Lung microvascular endothelial cell (primary cell): ENCODE results near the gene TSHZ1. TPM values are rescaled to one million over a fixed set of nuclear protein-coding genes. Genes with fewer than 3 reads are reported as not detected.

Experiments
- DNase-seq, 2 donors: peaks; one replicate each; pipeline versions ENCODE4 v3.0.0 to v3.0.0-alpha.2; 2010; ENCODE audit warnings: low read depth in 2 of 2
- total RNA-seq: library from RNA; depleted of rRNA; stranded (reverse); fragments of >200 nt; gene quantifications from 2 replicates; pipeline ENCODE4 v1.2.1, GENCODE V29; 2014

The TSHZ1 gene
- total RNA-seq, 1 donor from 2014 or later, result 12.5 TPM

DNA sequence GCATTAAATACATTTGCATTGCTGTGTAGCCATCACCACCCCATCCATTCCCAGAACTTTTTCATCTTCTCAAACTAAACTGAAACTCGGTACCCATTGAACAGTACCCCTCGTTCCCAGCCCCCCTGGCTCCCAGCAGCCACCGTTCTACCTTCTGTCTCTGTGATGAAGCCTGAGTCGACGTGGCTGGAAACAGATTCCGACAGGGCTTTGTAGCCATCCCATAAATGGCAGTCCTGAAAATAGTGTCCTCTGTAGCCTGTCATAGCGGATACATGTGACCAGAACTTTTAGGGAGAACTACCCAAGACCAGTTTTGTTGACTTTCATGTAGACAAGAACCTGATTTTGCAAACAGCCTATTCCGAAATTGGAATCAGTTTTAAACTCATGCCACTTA, 59.1 kb downstream of the TSHZ1 start:
- DNase-seq, result no peak

DNA sequence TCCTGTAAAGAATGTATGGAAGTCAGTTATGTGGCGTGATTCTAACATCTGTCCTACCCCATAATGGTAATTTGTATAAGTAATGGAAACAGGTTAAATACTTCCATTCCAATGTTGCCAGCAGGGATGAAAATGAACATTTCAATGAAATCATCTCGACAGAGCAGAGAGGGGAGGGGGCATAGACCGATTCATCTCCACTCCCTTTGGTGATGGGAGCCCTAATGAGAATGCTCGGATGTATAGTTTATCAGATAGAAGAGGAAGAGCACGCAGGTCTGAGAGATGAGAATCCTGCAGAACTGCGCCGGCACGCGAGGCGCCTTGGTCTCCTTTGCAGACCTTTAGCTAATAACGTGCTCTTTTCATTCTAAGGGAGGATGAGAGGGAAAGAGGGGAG, 61.4 kb downstream of the TSHZ1 start:
- no peak for DNase-seq

DNA sequence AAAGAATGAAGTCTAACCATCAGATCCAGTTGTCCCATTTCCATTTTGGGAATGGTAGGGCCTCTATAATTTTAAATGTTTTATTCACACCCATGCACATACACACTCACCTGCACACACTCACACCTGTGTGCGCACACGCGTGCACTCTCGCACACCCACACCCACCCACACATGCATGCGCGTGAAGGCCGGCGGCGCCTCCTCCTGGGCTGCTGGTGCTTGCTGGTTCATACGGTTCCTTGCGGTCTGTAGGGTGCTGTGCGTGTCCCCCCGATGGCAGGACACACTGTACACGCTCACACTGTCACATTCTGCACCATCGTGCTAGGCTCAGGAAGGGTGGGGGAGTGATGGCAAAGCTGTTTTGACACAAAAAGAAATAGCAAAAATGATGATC, 63.2 kb downstream of the TSHZ1 start:
- DNase-seq, result no peak

DNA sequence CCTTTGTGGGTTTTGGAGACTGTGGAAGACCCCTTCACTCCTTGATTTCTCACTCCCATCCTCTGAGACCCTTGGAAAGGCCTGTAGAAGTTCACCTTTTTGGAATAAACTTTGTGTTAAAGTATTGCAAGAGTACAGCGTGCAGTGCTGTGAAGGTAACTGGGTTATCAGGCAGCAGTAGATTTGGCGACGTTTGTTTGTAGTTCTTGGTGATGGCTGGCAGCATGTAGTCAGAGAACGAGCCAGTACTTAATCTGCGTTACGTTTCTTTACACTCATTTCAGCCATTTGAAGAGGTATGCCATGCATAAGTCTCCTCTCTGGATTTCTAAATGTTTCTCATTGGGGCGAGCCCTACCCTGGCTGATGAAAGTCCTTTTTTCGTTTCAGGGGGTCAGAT, 64.6 kb downstream of the TSHZ1 start:
- no peak for DNase-seq

DNA sequence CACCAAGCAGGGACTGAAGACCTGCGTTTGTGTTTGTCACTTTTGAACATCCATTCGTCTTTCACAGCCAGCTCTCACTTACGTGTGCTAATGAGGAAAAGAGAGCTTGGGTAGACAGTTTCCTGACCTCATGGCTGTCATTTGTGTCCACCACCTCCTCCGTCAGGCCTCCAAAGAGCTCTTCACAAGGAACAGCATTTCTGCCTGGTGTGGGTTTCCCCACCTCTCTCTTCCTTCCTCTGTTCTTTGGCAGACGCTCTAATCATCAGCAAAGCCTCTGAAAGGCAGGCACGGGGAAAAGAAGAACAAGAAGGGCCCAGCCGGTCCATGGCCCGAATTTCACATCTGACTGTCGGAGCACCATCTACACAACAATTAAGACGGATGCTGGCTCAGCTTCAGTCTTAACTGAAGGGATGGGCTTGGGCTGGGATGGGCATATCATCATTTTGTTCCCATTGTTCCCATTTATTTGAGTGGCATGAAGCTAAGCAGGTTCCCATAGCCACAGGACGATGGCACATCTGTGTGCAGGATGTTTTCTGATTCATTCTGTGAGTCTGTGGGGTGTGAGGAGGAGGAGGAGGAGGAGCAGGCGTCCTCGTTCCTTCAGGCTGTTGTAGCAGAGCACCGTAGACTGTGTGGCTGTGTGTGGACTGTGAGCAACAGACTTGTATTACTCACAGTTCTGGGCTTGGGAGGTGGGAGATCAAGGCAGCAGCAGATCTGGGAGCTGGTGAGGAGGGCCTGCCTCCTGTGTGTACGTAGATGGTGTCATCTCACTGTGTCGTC, 66.4 kb downstream of the TSHZ1 start:
- peak; percentile 39 to 75 for DNase-seq

DNA sequence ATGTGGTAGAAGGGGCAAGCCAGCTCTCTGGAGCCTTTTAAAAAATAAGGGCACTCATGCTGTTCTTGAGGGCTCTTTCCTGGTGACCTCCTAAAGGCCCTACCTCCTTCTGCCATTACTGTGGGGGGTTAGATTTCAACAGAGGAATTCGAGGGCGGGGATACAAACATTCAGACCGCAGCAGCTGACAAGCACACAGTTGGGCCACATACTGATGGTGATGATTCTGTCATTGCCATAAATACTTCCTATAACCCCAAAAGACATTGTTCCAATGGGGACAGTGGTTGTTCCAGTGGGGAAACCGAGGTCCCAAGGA, 67.0 kb downstream of the TSHZ1 start:
- no peak for DNase-seq

DNA sequence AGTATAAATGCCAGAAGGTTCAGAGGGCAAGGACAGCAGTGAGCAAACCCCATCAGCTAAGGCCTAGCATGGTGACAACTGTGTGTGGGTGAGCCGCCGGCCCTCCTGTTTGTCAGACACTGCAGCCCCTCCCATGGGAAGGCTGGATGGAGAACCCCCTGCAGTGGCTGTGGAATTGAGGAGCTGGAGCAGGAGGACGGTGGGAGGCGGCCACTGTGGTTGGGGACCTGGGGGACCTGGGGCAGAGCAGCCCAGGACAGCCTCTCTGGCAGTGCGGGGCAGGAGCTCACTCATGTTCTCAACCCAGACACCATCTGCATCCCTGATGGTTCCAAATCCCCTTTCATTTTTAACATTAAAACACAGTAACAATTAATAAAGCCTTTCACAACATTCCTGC, 68.8 kb downstream of the TSHZ1 start:
- no peak for DNase-seq

DNA sequence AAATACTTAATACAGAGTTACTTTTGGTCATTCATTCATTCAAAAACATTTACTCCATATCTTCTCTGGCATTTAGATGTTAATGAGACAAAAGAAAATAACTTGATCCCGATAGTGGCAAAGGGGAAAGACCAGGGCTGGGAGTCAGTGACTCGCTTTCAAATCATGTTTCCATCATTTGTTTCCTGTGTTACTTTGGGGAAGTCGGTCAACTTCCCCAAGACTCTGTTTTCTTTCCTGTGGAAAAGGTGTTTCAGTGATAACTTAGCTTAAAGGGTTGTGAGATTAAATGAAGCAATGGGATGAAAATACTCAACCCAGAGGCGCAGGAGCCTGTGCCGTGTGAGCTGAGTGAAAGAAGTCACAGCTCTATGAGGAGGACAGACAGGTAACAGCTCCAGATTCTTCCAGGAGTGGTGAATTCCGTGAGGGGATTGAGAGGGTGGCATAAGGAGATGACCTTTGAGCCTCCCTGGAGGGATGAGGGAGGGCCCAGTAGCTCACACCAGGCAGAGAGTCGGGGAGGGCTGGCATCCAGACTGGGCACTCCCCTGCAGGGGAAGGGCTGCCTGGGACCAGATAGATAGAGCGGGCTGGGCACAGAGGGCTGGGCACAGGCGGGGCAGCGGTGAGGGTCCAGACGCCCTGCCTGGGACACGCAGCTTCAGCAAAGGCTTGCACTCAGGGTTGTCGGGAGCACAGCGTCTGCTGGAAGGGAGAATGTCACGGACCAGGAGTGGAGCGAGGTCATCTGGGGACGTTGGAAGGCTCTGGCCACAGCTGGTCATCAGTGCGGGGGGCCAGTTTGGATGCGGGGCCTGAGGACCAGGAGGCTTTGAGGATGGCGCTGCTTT, 70.1 kb downstream of the TSHZ1 start:
- peak; percentile 76 to 89 for DNase-seq

DNA sequence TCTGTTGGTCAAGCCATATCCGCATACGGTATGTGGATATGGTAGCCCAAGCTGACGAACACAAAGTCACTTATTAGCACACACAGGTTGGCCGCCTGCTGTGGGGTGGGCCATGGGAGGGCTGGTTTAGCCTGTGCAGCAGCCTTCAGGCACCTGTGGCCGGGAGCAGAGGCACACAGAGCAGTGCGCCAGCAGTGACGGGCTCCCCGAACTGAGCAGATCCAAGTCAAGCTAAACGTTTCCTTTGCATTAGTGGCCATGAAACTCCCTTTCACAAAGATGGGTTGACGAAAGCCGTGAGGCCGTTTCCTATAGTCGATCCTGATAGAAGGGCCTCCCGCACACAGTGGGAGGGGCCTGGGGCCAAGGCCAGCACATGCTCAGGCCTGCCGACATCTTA, 72.1 kb downstream of the TSHZ1 start:
- no peak for DNase-seq

DNA sequence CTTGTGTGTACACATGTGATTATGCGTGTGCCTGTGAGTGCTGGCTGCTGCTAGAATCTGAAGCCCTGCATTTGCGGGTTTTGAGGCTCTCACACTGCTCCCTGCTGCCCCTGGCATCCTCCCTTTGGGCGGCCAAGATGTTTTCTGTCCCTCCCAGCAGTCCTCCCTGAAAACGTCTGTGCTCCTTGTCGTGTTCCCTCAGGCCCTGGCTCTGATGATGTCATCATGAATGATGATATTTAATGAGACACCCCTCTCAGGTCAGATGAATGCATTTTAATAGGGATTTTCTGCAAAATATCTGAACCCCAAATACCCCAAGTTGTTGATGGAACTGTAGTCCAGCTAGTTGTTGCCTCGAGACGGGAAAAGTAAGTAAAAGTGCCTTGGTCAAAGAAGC, 73.1 kb downstream of the TSHZ1 start:
- no peak for DNase-seq

DNA sequence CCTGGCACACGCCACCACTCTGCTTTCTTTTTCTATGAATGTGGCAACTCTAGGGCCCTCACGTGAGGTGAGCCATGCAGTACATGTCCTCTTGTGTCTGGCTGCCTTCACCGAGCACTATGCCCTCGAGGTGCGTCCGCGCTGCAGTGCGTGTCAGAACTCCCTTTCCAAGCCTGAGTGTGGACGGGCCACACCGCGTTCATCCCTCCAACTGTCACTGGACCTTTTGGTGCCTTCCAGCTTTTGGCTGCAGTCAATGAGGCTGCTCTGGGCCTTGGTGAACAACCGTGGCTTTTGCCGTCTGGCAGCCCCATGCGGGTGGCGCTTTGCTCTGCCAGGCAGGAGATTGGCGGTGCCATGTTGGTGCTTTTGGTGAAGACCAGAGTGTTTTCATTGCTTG, 74.0 kb downstream of the TSHZ1 start:
- no peak for DNase-seq

DNA sequence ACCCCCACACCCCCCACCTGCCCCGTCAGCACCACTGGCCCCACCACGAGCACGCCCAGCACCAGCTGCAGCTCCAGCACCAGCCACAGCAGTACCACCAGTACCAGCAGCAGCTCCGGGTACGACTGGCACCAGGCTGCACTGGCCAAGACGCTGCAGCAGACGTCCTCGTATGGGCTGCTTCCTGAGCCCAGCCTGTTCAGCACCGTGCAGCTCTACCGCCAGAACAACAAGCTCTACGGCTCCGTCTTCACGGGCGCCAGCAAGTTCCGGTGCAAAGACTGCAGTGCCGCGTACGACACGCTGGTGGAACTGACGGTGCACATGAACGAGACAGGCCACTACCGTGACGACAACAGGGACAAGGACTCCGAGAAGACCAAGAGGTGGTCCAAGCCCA, 75.3 kb downstream of the TSHZ1 start:
- no peak for DNase-seq

DNA sequence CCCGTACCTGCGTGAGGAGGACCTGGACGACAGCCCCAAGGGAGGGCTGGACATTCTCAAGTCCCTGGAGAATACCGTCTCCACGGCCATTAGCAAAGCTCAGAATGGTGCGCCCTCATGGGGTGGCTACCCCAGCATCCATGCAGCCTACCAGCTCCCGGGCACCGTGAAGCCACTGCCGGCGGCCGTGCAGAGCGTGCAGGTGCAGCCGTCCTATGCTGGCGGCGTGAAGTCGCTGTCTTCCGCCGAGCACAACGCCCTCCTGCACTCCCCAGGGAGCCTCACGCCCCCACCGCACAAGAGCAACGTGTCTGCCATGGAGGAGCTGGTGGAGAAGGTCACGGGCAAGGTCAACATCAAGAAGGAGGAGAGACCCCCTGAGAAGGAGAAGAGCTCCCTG, 76.4 kb downstream of the TSHZ1 start:
- DNase-seq, result no peak

DNA sequence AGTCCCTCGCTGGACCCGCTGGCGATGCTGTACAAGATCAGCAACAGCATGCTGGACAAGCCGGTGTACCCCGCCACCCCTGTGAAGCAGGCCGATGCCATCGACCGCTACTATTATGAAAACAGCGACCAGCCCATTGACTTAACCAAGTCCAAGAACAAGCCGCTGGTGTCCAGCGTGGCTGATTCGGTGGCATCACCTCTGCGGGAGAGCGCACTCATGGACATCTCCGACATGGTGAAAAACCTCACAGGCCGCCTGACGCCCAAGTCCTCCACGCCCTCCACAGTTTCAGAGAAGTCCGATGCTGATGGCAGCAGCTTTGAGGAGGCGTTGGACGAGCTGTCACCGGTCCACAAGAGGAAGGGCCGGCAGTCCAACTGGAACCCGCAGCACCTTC, 77.1 kb downstream of the TSHZ1 start:
- no peak for DNase-seq

DNA sequence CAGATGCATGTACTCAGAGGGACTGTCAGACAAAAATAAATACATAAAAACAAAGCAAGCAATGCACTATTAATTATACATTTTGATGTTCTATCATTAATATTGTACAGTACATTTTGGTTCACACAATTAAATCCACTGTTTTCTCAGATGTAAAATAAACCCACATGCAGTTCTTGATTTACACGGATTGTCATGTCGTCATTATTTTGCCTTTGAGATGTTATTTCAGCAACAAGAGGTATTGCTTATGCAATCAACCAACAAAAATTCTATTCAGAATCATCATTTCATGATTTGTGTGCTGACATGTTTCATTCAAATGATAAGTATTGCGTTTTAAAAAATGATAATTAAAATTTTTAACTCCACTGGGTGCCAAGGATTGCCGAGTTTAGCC, 79.2 kb downstream of the TSHZ1 start:
- DNase-seq, result no peak

DNA sequence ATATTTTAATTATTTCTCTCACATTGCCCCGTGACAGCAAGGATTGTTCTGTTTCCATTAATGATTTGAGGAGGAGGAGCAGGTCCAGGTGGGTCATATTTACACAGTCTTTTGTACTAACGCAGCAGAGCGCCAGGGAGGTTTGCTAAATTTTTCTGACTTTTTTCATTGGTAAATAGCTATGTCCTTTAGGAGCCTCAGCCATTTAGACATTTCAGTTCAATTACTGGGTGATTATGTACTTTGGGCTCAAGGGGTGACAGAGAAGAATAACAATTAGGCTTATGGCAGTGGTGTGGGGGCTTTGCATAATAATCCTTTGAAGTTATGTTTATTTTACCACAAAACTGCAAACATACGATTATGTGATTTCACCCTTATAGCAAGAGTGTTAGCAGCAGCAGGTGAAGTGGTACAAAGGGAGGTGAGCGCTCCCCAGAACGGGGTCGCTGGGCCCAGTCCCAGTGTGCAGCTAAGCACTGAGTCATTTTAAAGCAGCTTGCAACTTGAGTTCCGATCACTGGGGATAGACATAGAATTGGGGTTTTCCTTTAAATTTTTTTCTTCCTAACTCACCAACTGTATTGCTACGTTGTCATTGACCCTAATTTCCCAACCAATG, 80.3 kb downstream of the TSHZ1 start:
- no peak for DNase-seq

DNA sequence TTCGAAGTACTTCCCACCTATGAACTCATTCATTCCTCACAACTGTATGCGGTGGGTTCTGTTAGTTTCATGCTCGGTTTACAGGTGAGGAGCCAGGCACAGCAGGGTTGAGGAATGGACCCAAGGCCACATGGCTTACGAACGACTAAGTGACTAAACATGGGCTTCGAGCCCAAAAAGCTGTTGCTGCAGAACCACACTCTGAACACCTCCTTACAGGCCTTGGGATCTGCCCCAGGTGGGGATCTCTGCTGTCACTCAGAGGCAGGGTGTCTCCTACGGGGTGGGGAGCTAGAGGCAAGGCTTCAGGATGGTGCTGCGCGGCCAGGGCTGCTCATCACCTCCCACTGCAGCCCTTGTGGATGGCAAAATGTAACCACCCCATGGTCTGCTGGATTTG, 80.9 kb downstream of the TSHZ1 start:
- DNase-seq, result no peak

DNA sequence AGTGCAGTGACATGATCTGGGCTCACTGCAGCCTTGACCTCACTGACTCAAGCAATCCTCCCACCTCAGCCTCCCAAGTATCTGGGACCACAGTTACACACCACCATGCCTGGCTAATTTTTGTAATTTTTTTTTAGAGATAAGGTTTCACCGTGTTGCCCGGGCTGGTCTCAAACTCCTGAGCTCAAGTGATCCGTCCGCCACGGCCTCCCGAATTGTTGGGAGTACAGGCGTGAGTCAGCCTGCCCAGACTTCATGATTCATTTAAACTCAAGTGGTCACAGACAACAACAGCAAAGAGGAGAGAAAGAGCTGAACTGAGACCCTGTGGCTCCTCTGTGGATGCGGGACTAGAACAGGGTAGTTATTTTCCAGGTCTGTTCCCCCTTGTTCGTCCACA, 83.0 kb downstream of the TSHZ1 start:
- DNase-seq, result no peak

DNA sequence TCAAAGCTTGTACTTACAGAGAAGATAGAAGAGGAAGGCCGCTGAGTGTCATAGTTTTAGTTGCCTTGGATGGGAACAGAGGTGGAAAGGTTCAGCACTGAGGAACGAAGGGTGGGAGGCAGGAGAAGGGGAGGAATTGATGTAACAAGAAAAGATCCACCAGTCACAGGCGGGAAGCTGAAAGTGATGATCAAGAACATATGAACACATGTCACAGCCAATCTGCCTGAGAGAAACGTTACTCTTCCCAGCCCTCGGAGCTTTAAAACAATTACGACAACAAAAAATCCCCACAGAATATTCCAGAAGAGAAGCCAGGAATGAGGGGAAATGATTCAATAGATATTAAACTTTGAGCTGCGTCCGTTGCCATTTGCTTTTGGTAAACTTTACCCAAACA, 87.1 kb downstream of the TSHZ1 start:
- peak in 1 of 2 donors; percentile 77 for DNase-seq

DNA sequence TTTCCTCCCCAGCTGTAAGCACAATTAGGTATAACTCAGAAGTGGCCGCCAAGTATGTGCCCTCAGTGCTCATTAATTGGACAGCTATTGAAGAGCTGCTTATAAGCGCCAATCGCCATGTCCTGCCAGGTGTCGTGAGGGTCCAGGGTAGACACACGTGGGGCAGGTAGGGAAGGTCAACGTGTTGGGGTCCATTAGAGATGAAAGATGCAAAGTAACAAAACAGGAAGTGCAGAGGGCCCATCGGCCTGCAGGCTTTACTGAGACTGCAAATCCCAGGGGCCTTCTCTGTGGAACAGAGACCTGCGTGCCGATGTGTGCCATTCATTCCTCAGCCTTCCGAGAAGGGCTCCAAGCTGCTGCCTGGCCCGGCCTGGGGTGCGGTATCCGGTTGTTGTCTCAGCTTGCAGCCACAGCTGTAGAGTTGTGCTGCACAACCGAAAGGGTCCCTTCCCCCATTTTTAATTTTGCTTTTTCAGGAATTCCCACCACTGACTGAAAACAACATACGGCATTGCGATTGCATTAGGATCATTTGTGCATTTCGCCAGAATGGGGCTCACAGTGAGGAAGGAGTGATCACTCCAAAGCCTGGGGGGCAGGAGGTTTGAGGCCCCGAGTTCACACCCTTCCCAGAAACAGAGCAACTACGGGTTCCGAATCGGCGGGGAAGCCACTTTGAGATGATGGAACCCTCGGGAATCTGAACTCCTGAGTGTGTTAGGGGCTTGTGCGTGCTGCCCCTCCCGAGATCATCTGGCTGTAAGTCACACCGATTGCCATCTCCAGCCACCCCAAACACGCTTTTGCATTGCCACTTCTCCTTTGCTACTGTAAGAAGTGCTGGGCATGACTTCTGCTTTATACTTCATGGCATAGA, 94.3 kb downstream of the TSHZ1 start:
- DNase-seq, result no peak

DNA sequence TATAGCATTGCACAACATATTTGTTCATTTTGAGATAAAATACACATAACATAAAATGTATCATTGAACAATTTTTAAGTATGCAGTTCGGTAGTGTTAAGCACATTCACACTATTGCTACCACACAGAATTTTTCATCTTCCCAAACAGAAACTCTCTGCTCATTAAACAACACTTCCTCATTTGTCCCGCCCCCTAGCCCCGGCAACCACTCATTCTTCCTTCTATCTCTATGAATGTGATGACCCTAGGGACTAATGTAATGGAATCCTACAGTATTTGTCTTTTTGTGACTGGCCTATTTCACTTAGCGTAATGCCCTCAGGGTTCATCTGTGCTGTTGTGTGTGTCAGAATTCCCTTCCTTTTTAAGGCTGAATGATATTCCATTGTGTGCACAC, 95.4 kb downstream of the TSHZ1 start:
- no peak for DNase-seq

DNA sequence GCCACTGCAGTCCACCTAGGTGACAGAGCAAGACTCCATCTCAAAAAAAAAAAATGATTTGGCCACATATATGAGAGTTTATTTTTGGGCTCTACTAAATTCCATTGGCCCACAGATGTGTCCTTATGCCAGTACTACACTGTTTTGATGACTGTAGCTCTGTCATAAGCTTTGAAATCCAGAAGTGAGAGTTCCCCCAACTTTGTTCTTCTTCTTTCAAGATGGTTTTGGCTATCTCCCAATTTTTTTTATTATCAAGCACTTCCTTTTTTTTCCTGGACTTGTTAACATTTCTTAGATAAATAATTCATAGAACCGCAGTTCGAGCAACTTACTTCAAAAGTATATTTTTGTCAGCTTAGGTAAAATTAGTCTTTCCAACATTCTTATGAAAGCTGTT, 96.9 kb downstream of the TSHZ1 start:
- DNase-seq, result no peak
